ENCODE data around the gene ADISSP. TPM values are rescaled to one million over a fixed set of nuclear protein-coding genes. Genes with fewer than 3 reads are reported as not detected.

Gene ADISSP
- total and polyA plus RNA-seq, 4 donors: 8.6 to 53.7 (median 35.1) TPM

- DNase-seq (no peak), ATAC-seq (ENCODE audit: insufficient read depth, low FRiP score) (no peak)
- H3K36me3 ChIP-seq (ENCODE audit: control insufficient read depth in 4 of 4, insufficient read depth in 4 of 4, low read length in 4 of 4): no peaks in the 10 kb centered on the region
- no peaks in the 10 kb centered on the region for H3K27me3 ChIP-seq (ENCODE audit: control insufficient read depth in 3 of 3, insufficient read depth in 3 of 3, low read length in 2 of 3)
- no peaks in the 10 kb centered on the region for H3K4me1 ChIP-seq (ENCODE audit: control insufficient read depth in 5 of 5, insufficient read depth in 5 of 5, low read length in 5 of 5)
- WGBS, 2 donors: 90 to 92% methylated on average over 4 of the region's 4 CpGs
- no peak overlapping the region for H3K4me3 ChIP-seq
- TF ChIP-seq, protein P1, sequence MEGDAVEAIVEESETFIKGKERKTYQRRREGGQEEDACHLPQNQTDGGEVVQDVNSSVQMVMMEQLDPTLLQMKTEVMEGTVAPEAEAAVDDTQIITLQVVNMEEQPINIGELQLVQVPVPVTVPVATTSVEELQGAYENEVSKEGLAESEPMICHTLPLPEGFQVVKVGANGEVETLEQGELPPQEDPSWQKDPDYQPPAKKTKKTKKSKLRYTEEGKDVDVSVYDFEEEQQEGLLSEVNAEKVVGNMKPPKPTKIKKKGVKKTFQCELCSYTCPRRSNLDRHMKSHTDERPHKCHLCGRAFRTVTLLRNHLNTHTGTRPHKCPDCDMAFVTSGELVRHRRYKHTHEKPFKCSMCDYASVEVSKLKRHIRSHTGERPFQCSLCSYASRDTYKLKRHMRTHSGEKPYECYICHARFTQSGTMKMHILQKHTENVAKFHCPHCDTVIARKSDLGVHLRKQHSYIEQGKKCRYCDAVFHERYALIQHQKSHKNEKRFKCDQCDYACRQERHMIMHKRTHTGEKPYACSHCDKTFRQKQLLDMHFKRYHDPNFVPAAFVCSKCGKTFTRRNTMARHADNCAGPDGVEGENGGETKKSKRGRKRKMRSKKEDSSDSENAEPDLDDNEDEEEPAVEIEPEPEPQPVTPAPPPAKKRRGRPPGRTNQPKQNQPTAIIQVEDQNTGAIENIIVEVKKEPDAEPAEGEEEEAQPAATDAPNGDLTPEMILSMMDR (IDR thresholded peaks at IDR 0.05; ENCODE audit: control extremely low read depth, extremely low read depth): no peak
- no peak overlapping the region for H3K27ac ChIP-seq (ENCODE audit: low read depth in 1 of 2, low read length in 1 of 2)
- peaks cover 0 to 1% (median 0%) of the 10 kb centered on the region in 4 donors for H3K9me3 ChIP-seq (ENCODE audit: control insufficient read depth in 4 of 4, insufficient read depth in 3 of 4, low read length in 3 of 4)
- no peak overlapping the region for H3K9ac ChIP-seq (ENCODE audit: insufficient read depth in 1 of 2, low read length in 2 of 2)
Observed at GRCh38 chr20:3719046-3719445, 48.5 kb downstream of the ADISSP start.

GRCh38 chr20:3716195-3716834 is 51.2 kb downstream of the ADISSP start:
- peaks cover 0 to 2% (median 0%) of the 10 kb centered on the region in 5 donors for H3K4me1 ChIP-seq (ENCODE audit: control insufficient read depth in 5 of 5, insufficient read depth in 5 of 5, low read length in 5 of 5)
- WGBS, 2 donors: 82 to 83% methylated on average over 4 of the region's 4 CpGs
- no peaks in the 10 kb centered on the region for H3K27me3 ChIP-seq (ENCODE audit: control insufficient read depth in 3 of 3, insufficient read depth in 3 of 3, low read length in 2 of 3)
- H3K36me3 ChIP-seq (ENCODE audit: control insufficient read depth in 4 of 4, insufficient read depth in 4 of 4, low read length in 4 of 4): no peaks in the 10 kb centered on the region
- TF ChIP-seq, protein P1 (IDR thresholded peaks at IDR 0.05; ENCODE audit: control extremely low read depth, extremely low read depth): peak; percentile 56
- H3K9me3 ChIP-seq (ENCODE audit: control insufficient read depth in 4 of 4, insufficient read depth in 3 of 4, low read length in 3 of 4): peaks cover 0 to 1% (median 0%) of the 10 kb centered on the region in 4 donors
- H3K9ac ChIP-seq (ENCODE audit: insufficient read depth in 1 of 2, low read length in 2 of 2): no peak overlapping the region
- no peak overlapping the region for H3K4me3 ChIP-seq
- ATAC-seq (ENCODE audit: insufficient read depth, low FRiP score) (no peak), DNase-seq (peak; percentile 65 to 70 (median 67))
- no peak overlapping the region for H3K27ac ChIP-seq (ENCODE audit: low read depth in 1 of 2, low read length in 1 of 2)

GRCh38 chr20:3714092-3714491 is 53.5 kb downstream of the ADISSP start:
- H3K9me3 ChIP-seq (ENCODE audit: control insufficient read depth in 4 of 4, insufficient read depth in 3 of 4, low read length in 3 of 4): peaks cover 0 to 1% (median 0%) of the 10 kb centered on the region in 4 donors
- TF ChIP-seq, protein P1 (IDR thresholded peaks at IDR 0.05; ENCODE audit: control extremely low read depth, extremely low read depth): no peak
- no peaks in the 10 kb centered on the region for H3K27me3 ChIP-seq (ENCODE audit: control insufficient read depth in 3 of 3, insufficient read depth in 3 of 3, low read length in 2 of 3)
- WGBS, 2 donors: 49 to 63% methylated on average over 4 of the region's 4 CpGs
- H3K9ac ChIP-seq (ENCODE audit: insufficient read depth in 1 of 2, low read length in 2 of 2): no peak overlapping the region
- peaks cover 0 to 11% (median 0%) of the 10 kb centered on the region in 5 donors for H3K4me1 ChIP-seq (ENCODE audit: control insufficient read depth in 5 of 5, insufficient read depth in 5 of 5, low read length in 5 of 5)
- H3K4me3 ChIP-seq: no peak overlapping the region
- no peaks in the 10 kb centered on the region for H3K36me3 ChIP-seq (ENCODE audit: control insufficient read depth in 4 of 4, insufficient read depth in 4 of 4, low read length in 4 of 4)
- H3K27ac ChIP-seq (ENCODE audit: low read depth in 1 of 2, low read length in 1 of 2): no peak overlapping the region
- peak; percentile 35 for ATAC-seq (ENCODE audit: insufficient read depth, low FRiP score)
- no peak for DNase-seq
